A549 (cell line): ENCODE data around the gene AVPI1. TPM values are rescaled to one million over a fixed set of nuclear protein-coding genes. Genes with fewer than 3 reads are reported as not detected.

Source experiments
- ATAC-seq, 2 experiments: fragments of 200-7000 bp in 1 of 2; fragments of >200 bp in 1 of 2; cut with Nextera tagmentation in 1 of 2; cut with Tn5 transposase in 1 of 2; 3 replicates each; pipeline versions ENCODE4 v1.8.0 to v1.9.1; 2018 to 2020; ENCODE audit warnings: mild to moderate bottlenecking in 1 of 2, moderate library complexity in 1 of 2
- CTCF ChIA-PET: fragments of 300-600 bp; sonication (Branson Sonifier 250); formaldehyde crosslinking; extraction: SDS; loops from one replicate; lab custom pipeline; 2021; ENCODE audit warnings: antibody characterized with exemption, inconsistent platforms; lab: Yijun Ruan, JAX
- POLR2A ChIA-PET: fragments of 350-600 bp; formaldehyde crosslinking; extraction: SDS; loops from one replicate; lab custom pipeline; 2021; ENCODE audit warnings: antibody characterized with exemption, inconsistent platforms; lab: Yijun Ruan, JAX
- DNase-seq, 2 experiments: peaks; one replicate each; pipeline versions ENCODE4 v3.0.0 to v3.0.0-alpha.2; 2011 to 2016; ENCODE audit warnings: low read depth in 1 of 2, low spot score in 1 of 2
- FAIRE-seq: peaks from 2 replicates; lab custom pipeline; 2011; peaks lifted over from hg19 to GRCh38; lab: Jason Lieb, UNC
- H3K27ac ChIP-seq, 2 experiments: fragments of >200 bp; sonication (Bioruptor Twin); formaldehyde crosslinking; 3 replicates each; pipeline ENCODE4 v1.5.1; 2016 to 2017
- H3K4me1 ChIP-seq: fragments of >200 bp; sonication (Bioruptor Twin); formaldehyde crosslinking; 3 replicates; pipeline ENCODE4 v1.6.1; 2016
- H3K4me2 ChIP-seq: fragments of >200 bp; sonication (Bioruptor Twin); formaldehyde crosslinking; 3 replicates; pipeline ENCODE4 v1.6.1; 2016
- H3K4me3 ChIP-seq: fragments of >200 bp; sonication (Bioruptor Twin); formaldehyde crosslinking; 3 replicates; pipeline ENCODE4 v1.5.1; 2016
- H3K9me3 ChIP-seq: fragments of >200 bp; sonication (Bioruptor Twin); formaldehyde crosslinking; 3 replicates; pipeline ENCODE4 v1.6.1; 2016
- CBX2 ChIP-seq: fragments of 200-600 bp; sonication (generic); IDR thresholded peaks from 2 replicates; pipeline ENCODE4 v1.6.1; 2016; ENCODE audit warnings: low read depth, mild to moderate bottlenecking, borderline replicate concordance
- CEBPB ChIP-seq, 2 experiments: fragments of >200 bp in 1 of 2; sonication (Bioruptor Twin) in 1 of 2; formaldehyde crosslinking in 1 of 2; IDR thresholded peaks; 2 replicates each; pipeline ENCODE4 v1.6.1; 2012 to 2016
- CTCF ChIP-seq: fragments of >200 bp; sonication (Bioruptor Twin); formaldehyde crosslinking; IDR thresholded peaks from 3 replicates; pipeline ENCODE4 v1.5.1; 2016
- ELK1 ChIP-seq: fragments of 150-350 bp; IDR thresholded peaks from 2 replicates; pipeline ENCODE4 v1.6.1; 2014; ENCODE audit warnings: low read depth, mild to moderate bottlenecking, low read length
- ESRRA ChIP-seq: fragments of 150-350 bp; IDR thresholded peaks from 2 replicates; pipeline ENCODE4 v1.6.1; 2014; ENCODE audit warnings: mild to moderate bottlenecking, low read length, borderline replicate concordance
- FOSB ChIP-seq: fragments of 250-450 bp; sonication (Bioruptor Pico); IDR thresholded peaks from 2 replicates; pipeline ENCODE4 v1.5.0; 2020; ENCODE audit warnings: mild to moderate bottlenecking, moderate library complexity
- HEYL ChIP-seq: fragments of 250-450 bp; sonication (Bioruptor Pico); IDR thresholded peaks from 2 replicates; pipeline ENCODE4 v1.8.0; 2021; ENCODE audit warnings: mild to moderate bottlenecking, moderate library complexity
- HMGXB4 ChIP-seq: fragments of 250-450 bp; sonication (Bioruptor Pico); IDR thresholded peaks from 2 replicates; pipeline ENCODE4 v1.5.0; 2021; ENCODE audit warnings: mild to moderate bottlenecking, moderate library complexity, borderline replicate concordance
- HOXB13 ChIP-seq: fragments of 250-450 bp; sonication (Bioruptor Pico); IDR thresholded peaks from 2 replicates; pipeline ENCODE4 v1.5.0; 2020; ENCODE audit warnings: low read depth, mild to moderate bottlenecking, moderate library complexity
- HOXB5 ChIP-seq: fragments of 250-450 bp; sonication (Bioruptor Pico); IDR thresholded peaks from 2 replicates; pipeline ENCODE4 v1.5.0; 2020; ENCODE audit warnings: mild to moderate bottlenecking, moderate library complexity
- JUN ChIP-seq, 2 experiments: fragments of >200 bp; sonication (Bioruptor Twin); formaldehyde crosslinking; IDR thresholded peaks; 2 replicates in 1 of 2; 3 replicates in 1 of 2; pipeline ENCODE4 v1.6.1; 2016 to 2017
- JUNB ChIP-seq: fragments of >200 bp; sonication (Bioruptor Twin); formaldehyde crosslinking; IDR thresholded peaks from 2 replicates; pipeline ENCODE4 v1.6.1; 2016
- KDM1A ChIP-seq: fragments of 200-600 bp; sonication (generic); IDR thresholded peaks from 2 replicates; pipeline ENCODE4 v1.6.1; 2016; ENCODE audit warnings: low read depth, mild to moderate bottlenecking
- MAFK ChIP-seq: fragments of 450-650 bp; IDR thresholded peaks from 2 replicates; pipeline ENCODE4 v1.6.1; 2014; ENCODE audit not compliant: partially characterized antibody
- MAX ChIP-seq: IDR thresholded peaks from 2 replicates; pipeline ENCODE4 v1.6.1; 2012
- MAZ ChIP-seq: fragments of 150-350 bp; IDR thresholded peaks from 2 replicates; pipeline ENCODE4 v1.6.1; 2014; ENCODE audit warnings: antibody characterized with exemption, low read depth, low read length, borderline replicate concordance
- MYC ChIP-seq: IDR thresholded peaks from 2 replicates; pipeline ENCODE4 v1.6.1; 2012; ENCODE audit warnings: mild to moderate bottlenecking, inconsistent platforms, low read length, improper control_type of control experiment, borderline replicate concordance
- NFE2L2 ChIP-seq: fragments of 150-350 bp; conservative IDR thresholded peaks from 2 replicates; pipeline ENCODE4 v1.6.1; 2014; ENCODE audit warnings: low read length
- POLR2A ChIP-seq: IDR thresholded peaks from 2 replicates; pipeline ENCODE4 v1.6.1; 2012; ENCODE audit warnings: mild to moderate bottlenecking, low read length
- RARB ChIP-seq: fragments of 250-450 bp; sonication (Bioruptor Pico); IDR thresholded peaks from 2 replicates; pipeline ENCODE4 v1.8.0; 2021; ENCODE audit warnings: mild to moderate bottlenecking, moderate library complexity
- RCOR1 ChIP-seq: fragments of 150-350 bp; IDR thresholded peaks from 2 replicates; pipeline ENCODE4 v1.6.1; 2014; ENCODE audit warnings: antibody characterized with exemption, low read length, low read depth
- REST ChIP-seq: fragments of 200-600 bp; sonication (generic); IDR thresholded peaks from 2 replicates; pipeline ENCODE4 v1.6.1; 2016; ENCODE audit warnings: antibody characterized with exemption, mild to moderate bottlenecking, moderate library complexity
- RNF2 ChIP-seq: fragments of 200-600 bp; sonication (generic); IDR thresholded peaks from 2 replicates; pipeline ENCODE4 v1.6.1; 2016; ENCODE audit warnings: low read depth, mild to moderate bottlenecking, antibody characterized with exemption, moderate library complexity, borderline replicate concordance
- TFCP2L1 ChIP-seq: fragments of 250-450 bp; sonication (Bioruptor Pico); IDR thresholded peaks from 2 replicates; pipeline ENCODE4 v1.5.0; 2021; ENCODE audit warnings: mild to moderate bottlenecking
- TP53 ChIP-seq: fragments of 250-450 bp; sonication (Bioruptor Pico); IDR thresholded peaks from 2 replicates; pipeline ENCODE4 v1.5.0; 2021; ENCODE audit warnings: mild to moderate bottlenecking, moderate library complexity
- USF2 ChIP-seq: fragments of 450-650 bp; IDR thresholded peaks from 2 replicates; pipeline ENCODE4 v1.6.1; 2014; ENCODE audit warnings: antibody characterized with exemption
- ZFP36 ChIP-seq: fragments of 450-650 bp; IDR thresholded peaks from 2 replicates; pipeline ENCODE4 v1.6.1; 2014; ENCODE audit warnings: borderline replicate concordance; ENCODE audit not compliant: partially characterized antibody
- ZNF302 ChIP-seq: fragments of 250-450 bp; sonication (Bioruptor Pico); IDR thresholded peaks from 2 replicates; pipeline ENCODE4 v1.9.0; 2021; ENCODE audit warnings: inconsistent platforms, mild to moderate bottlenecking, moderate library complexity
- ZSCAN20 ChIP-seq: fragments of 250-450 bp; sonication (Bioruptor Pico); IDR thresholded peaks from 2 replicates; pipeline ENCODE4 v1.8.0; 2022; ENCODE audit warnings: mild to moderate bottlenecking, moderate library complexity
- WGBS: methylation state at CpG from one replicate; pipeline ENCODE4 v1.1.6; 2017; ENCODE audit errors: missing lambda C conversion rate; 5-methylcytosine and 5-hydroxymethylcytosine counted together
- polyA plus RNA-seq, 4 experiments: library from polyadenylated mRNA; depleted of rRNA in 3 of 4; stranded (reverse); fragments of >200 nt; fragmentation: RNase III in 1 of 4; extraction: RNeasy Plus Mini Kit Qiagen cat#74134 plus additional on column Dnase treatment in 1 of 4; gene quantifications; 2 replicates in 3 of 4; 3 replicates in 1 of 4; pipeline ENCODE4 v1.2.3, GENCODE V29; 2011 to 2017

The AVPI1 gene
- polyA plus RNA-seq, 2 of the 4 experiments (the other 2 are of a cell fraction), result 48.7 to 70.3 TPM

- no peak for ATAC-seq
- H3K4me1 ChIP-seq, result no peaks in the 10 kb centered on the region
- 79% methylated on average over 1 of the region's 1 CpG for WGBS
- no peaks in the 10 kb centered on the region for H3K9me3 ChIP-seq
- TF ChIP-seq KDM1A, result no peak
- TF ChIP-seq POLR2A, result no peak
- TF ChIP-seq MAFK, result no peak
- TF ChIP-seq HOXB13 (CRISPR knock-in tag), result no peak
- TF ChIP-seq NFE2L2, result no peak
- no peak for TF ChIP-seq RARB (CRISPR knock-in tag)
- no peak for TF ChIP-seq RNF2
- TF ChIP-seq REST, result no peak
- TF ChIP-seq TP53 (CRISPR knock-in tag), result no peak
- TF ChIP-seq MAZ, result no peak
- TF ChIP-seq ESRRA, result no peak
- no peak for TF ChIP-seq CEBPB (IDR thresholded peaks at IDR 0.05)
- TF ChIP-seq ELK1, result no peak
- TF ChIP-seq HOXB5, result no peak
- FAIRE-seq, result no peak
- CTCF ChIA-PET, result interaction anchor here (0.6 to 37.6 kb wide), 5 partner anchors 10 to 209 kb away, joined by 3 to 1127 read pairs (median 3); partner anchors contain the start of genes MARVELD1 and ZFYVE27
- no peak overlapping the region for H3K27ac ChIP-seq
- POLR2A ChIA-PET, result no interaction called here
- H3K4me3 ChIP-seq, result no peak overlapping the region
- DNase-seq, result no peak
- H3K4me2 ChIP-seq, result no peak overlapping the region
Measured at GRCh38 chr10:97659589-97659988, 27.5 kb downstream of the AVPI1 start.

- TF ChIP-seq JUNB (no peak), HEYL (CRISPR knock-in tag) (no peak), RARB (CRISPR knock-in tag) (no peak), CTCF (no peak), KDM1A (no peak), MAX (no peak), RCOR1 (no peak), FOSB (CRISPR knock-in tag) (no peak), ZNF302 (CRISPR knock-in tag) (no peak), HMGXB4 (CRISPR knock-in tag) (no peak), JUN (IDR thresholded peaks at IDR 0.05) (no peak), USF2 (no peak), CEBPB (IDR thresholded peaks at IDR 0.05) (no peak), TFCP2L1 (no peak), CBX2 (no peak), ZSCAN20 (CRISPR knock-in tag) (no peak), ZFP36 (no peak), MYC (no peak)
- TF ChIP-seq, all 56 proteins: peak for 0
- no peak overlapping the region for H3K4me3 ChIP-seq
- DNase-seq (no peak), ATAC-seq (peak; percentile 27 to 43; a peak in 3 of 6 replicates), FAIRE-seq (no peak)
- ChIA-PET CTCF (interaction anchor here (1.3 to 37.6 kb wide), 2 partner anchors 22 to 62 kb away, joined by 6 to 1127 read pairs; partner anchors contain the start of genes MARVELD1 and ZFYVE27), POLR2A (no interaction called here)
- no peak overlapping the region for H3K4me2 ChIP-seq
- no peaks in the 10 kb centered on the region for H3K9me3 ChIP-seq
- H3K4me1 ChIP-seq, result peaks cover 12% of the 10 kb centered on the region
- WGBS, result 95% methylated on average over 5 of the region's 5 CpGs
- no peak overlapping the region for H3K27ac ChIP-seq
Measured at GRCh38 chr10:97656777-97657176, 30.3 kb downstream of the AVPI1 start.
